Measurements from ENCODE around the gene YOD1.

GRCh38 chr1:207084232-207084631 lies 33.2 kb upstream of the YOD1 start:
- no peak for TF ChIP-seq MAX (IDR thresholded peaks at IDR 0.05)
- TF ChIP-seq RAD21 (IDR thresholded peaks at IDR 0.05; ENCODE audit: low read depth), result no peak
- TF ChIP-seq USF1 (IDR thresholded peaks at IDR 0.05), result no peak
- TF ChIP-seq TAF1 (IDR thresholded peaks at IDR 0.05; ENCODE audit: low read depth), result no peak
